ENCODE results near the gene EGFL8. TPM values are rescaled to one million over a fixed set of nuclear protein-coding genes. Genes with fewer than 3 reads are reported as not detected.
A peak's percentile ranks its signal among the peaks of the same experiment; 100 is the strongest.
"Not testable (repeated sequence)": the region's sequence is repeated elsewhere in the genome, so short reads cannot be mapped to it uniquely, and the experiment has no call there.

Gene EGFL8
- polyA plus RNA-seq, 1 donor: 29.1 TPM

DNA sequence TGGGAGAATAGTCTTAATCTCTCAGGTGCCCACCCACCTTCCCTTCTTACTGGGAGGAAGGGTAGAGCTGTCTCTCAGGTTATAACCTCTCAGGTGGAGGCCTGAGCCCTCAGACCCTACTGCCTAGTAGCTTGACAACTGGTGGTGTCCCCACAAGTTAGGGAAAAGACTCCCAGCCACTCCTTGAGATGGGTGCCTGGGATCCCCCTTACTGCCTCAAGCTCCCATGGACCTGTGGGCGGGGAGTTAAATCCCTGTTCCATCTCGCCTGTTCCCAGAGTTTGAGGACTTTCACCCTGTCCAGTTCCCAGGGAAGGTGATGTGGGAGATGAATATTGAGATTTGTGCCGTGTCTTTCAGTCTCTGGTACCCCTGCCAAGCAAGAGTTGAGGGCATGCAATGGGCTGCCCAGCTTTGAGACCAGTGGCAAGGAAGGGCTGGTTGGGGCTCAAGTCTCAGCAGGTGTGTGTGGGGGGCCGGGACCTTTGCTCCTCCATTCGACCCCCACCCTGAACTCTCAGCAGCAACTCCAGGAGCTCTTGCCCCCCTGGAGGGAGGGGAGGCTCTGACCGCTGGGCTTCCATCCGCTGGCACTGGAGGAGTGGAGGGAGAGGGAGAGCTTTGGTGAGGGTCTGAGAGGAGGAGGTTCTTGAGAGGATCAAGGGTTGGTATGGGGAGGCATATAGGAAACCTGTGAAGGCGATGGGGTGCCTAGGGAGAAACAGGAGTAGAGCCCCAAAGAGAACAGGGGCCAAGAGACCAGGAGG is 26.7 kb downstream of the EGFL8 start:
- Histone ChIP-seq H3K36me3 (ENCODE audit: control insufficient read depth, insufficient read depth, low read length) (peaks cover 21% of the 10 kb centered on the region), H3K9me3 (ENCODE audit: control insufficient read depth, low read depth, low read length) (no peaks in the 10 kb centered on the region), H3K4me3 (ENCODE audit: low read length) (peak overlapping the region; percentile 88), H3K27me3 (ENCODE audit: control insufficient read depth, insufficient read depth, low read length) (no peaks in the 10 kb centered on the region), H3K4me1 (ENCODE audit: control insufficient read depth, insufficient read depth, low read length) (peaks cover 37% of the 10 kb centered on the region), H3K27ac (ENCODE audit: low read length) (peak overlapping the region; percentile 99)
- DNase-seq: peak in 1 of 2 donors; percentile 64
- WGBS (ENCODE audit: insufficient coverage, low lambda C conversion rate): 40% methylated on average over 1 of the region's 8 CpGs

DNA sequence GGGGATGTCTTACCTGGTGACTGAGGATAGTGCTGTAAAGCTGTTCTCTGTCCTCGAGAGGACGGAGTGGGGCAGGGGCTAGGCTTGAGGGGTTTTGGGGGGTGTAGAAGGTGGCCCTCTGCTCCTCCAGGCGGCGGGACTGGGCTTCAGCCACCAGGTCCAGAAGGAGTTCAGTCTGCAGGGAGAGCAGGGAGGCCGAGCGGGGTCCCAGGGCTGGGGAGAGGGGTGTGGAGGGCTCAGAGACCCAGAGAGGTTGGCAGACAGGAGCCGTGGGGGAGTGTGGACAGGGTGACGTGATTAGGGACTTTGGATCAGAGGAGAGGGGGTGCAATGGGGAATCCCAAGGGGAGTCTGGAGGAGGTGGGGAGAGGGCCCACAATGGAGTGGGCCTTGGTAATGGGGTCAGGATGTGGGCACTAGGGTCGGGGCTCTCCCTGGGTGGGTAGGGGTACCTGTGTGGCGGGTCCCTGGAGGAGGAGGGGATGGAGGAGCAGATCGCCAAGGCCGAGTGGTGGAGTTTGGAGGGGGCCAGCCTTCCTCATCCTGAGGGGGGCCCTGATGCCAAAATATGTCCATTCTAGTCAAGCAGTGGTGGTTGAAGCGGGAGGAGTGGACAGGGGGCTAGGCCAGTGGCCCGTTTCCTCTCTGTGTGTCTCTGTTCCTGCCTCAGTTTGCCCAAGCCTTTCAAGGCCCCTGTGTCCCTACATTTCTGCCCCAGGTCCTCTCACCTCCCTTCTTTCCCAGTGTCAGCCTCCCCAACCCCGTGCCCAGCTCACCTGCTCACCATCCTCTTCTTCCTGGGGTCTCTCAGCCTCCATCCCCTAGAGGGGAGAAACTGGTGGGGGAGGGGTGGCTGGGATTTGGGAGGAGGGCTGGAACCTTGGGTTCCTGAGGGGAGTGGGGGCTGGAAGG is 27.6 kb downstream of the EGFL8 start:
- Histone ChIP-seq H3K4me1 (ENCODE audit: control insufficient read depth, insufficient read depth, low read length) (peaks cover 41% of the 10 kb centered on the region), H3K36me3 (ENCODE audit: control insufficient read depth, insufficient read depth, low read length) (peaks cover 12% of the 10 kb centered on the region), H3K4me3 (ENCODE audit: low read length) (peak overlapping the region; percentile 88), H3K27me3 (ENCODE audit: control insufficient read depth, insufficient read depth, low read length) (no peaks in the 10 kb centered on the region), H3K27ac (ENCODE audit: low read length) (peak overlapping the region; percentile 99), H3K9me3 (ENCODE audit: control insufficient read depth, low read depth, low read length) (no peaks in the 10 kb centered on the region)
- no CpG with 5 or more reads among the region's 15 CpGs for WGBS (ENCODE audit: insufficient coverage, low lambda C conversion rate)
- peak in 1 of 2 donors; percentile 34 for DNase-seq

DNA sequence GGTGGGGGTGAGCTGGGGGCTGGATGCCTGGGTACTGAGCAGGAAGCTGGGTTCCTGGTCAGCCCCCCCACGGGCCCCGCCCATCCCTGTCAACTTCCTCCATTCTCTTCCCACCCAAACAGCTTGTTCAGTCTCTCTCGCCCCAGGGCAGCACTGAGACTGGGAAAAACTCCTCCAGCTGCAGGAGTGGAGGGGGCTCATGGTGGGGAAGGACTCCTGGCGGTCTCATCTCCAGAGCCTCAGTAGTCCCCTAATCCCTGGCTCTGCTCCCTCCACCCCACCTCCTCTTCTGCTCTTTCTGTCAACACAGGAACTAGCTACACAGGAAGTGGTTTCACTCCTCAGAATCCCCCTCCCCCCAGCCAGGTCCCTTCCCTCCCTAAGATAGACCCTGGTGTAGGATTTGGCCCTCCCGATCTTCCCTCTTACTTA is 28.2 kb downstream of the EGFL8 start, which contains the start of gene GPSM3:
Gene GPSM3 (minus strand): TSS at position 36 of the 432 bp plus-strand sequence. CDS start 130 bp downstream, outside the sequence.
- peak; percentile 38 to 69 for DNase-seq
- Histone ChIP-seq H3K27ac (ENCODE audit: low read length) (peak within 1 kb of the TSS; percentile 99), H3K4me1 (ENCODE audit: control insufficient read depth, insufficient read depth, low read length) (peaks cover 39% of the 10 kb centered on the region), H3K27me3 (ENCODE audit: control insufficient read depth, insufficient read depth, low read length) (no peaks in the 10 kb centered on the region), H3K4me3 (ENCODE audit: low read length) (peak within 1 kb of the TSS; percentile 88), H3K9me3 (ENCODE audit: control insufficient read depth, low read depth, low read length) (no peaks in the 10 kb centered on the region), H3K36me3 (ENCODE audit: control insufficient read depth, insufficient read depth, low read length) (peaks cover 6% of the 10 kb centered on the region)
- no CpG with 5 or more reads among the region's 5 CpGs for WGBS (ENCODE audit: insufficient coverage, low lambda C conversion rate)

- not testable (repeated sequence) for H3K27me3 ChIP-seq (ENCODE audit: control insufficient read depth, insufficient read depth, low read length); DNase-seq; H3K9me3 ChIP-seq (ENCODE audit: control insufficient read depth, low read depth, low read length); H3K4me3 ChIP-seq (ENCODE audit: low read length); H3K36me3 ChIP-seq (ENCODE audit: control insufficient read depth, insufficient read depth, low read length)
- 91% methylated on average over 4 of the region's 13 CpGs for WGBS (ENCODE audit: insufficient coverage, low lambda C conversion rate)
- Histone ChIP-seq H3K27ac (ENCODE audit: low read length) (peak overlapping the region; percentile 99), H3K4me1 (ENCODE audit: control insufficient read depth, insufficient read depth, low read length) (peaks cover 39% of the 10 kb centered on the region)
Observed at GRCh38 chr6:32193096-32193495, 28.7 kb downstream of the EGFL8 start.

DNA sequence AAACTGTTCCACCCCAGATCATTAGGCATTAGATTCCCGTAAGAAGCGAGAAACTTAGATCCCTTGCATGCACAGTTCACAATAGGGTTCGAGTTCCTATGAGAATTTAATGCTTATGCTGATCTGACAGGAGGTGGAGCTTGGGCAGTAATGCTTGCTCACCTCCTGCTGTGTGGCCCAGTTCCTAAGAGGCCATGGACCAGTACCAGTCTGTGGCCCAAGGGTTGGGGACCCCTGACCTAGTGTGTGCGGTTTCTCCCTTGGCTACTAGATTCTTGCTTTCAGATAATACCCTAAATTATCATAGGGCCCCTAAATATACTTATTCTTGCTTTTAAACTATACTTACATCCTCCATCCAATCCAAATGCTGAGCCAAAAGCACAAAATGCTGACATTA is 30.0 kb downstream of the EGFL8 start:
- H3K4me3 ChIP-seq (ENCODE audit: low read length): no peak overlapping the region
- H3K36me3 ChIP-seq (ENCODE audit: control insufficient read depth, insufficient read depth, low read length): no peaks in the 10 kb centered on the region
- peaks cover 39% of the 10 kb centered on the region for H3K4me1 ChIP-seq (ENCODE audit: control insufficient read depth, insufficient read depth, low read length)
- H3K9me3 ChIP-seq (ENCODE audit: control insufficient read depth, low read depth, low read length): no peaks in the 10 kb centered on the region
- H3K27ac ChIP-seq (ENCODE audit: low read length): peak overlapping the region; percentile 85
- WGBS (ENCODE audit: insufficient coverage, low lambda C conversion rate): no CpG with 5 or more reads among the region's 4 CpGs
- no peaks in the 10 kb centered on the region for H3K27me3 ChIP-seq (ENCODE audit: control insufficient read depth, insufficient read depth, low read length)
- DNase-seq: no peak

DNA sequence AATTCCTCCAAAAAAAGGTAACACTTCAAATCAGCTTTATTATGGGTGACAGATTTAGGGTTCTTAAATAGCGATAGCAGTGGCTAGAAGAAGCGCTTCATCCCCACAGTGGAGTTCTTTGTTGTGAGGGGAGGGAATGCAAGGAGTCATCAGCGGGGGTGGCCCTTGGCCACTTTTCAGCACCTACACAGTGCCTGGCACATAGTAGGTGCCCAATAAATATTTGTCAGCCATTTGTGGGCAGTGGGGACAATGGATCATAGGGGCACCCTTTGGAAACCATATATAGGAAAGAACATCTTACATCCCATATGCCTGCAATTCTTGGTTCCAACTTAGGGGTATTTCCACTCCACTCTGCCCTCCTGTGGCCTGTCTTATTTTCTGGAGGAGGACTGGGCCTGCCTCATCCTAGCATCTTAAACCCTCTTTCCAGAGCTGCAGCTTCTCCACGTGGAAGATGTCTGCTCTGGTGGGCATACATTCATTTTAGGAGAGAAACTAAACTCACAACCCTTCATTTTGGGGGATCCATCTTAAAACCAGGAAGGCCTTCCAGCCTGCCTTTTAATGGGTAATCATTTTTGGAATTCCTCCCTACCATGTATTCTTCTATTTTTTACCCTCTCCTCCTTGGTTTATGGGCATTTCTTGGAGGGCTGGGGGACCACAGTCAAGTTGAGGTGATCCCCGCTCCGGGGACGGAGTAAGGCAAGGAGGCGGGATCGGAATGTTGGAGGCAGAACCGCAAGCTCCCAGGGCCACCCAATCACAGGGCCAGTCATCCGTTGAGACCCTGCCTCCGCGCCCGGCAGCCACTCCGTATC is 30.6 kb downstream of the EGFL8 start:
- H3K36me3 ChIP-seq (ENCODE audit: control insufficient read depth, insufficient read depth, low read length): no peaks in the 10 kb centered on the region
- H3K27me3 ChIP-seq (ENCODE audit: control insufficient read depth, insufficient read depth, low read length): no peaks in the 10 kb centered on the region
- H3K27ac ChIP-seq (ENCODE audit: low read length): peak overlapping the region; percentile 85
- H3K4me1 ChIP-seq (ENCODE audit: control insufficient read depth, insufficient read depth, low read length): peaks cover 39% of the 10 kb centered on the region
- no peaks in the 10 kb centered on the region for H3K9me3 ChIP-seq (ENCODE audit: control insufficient read depth, low read depth, low read length)
- DNase-seq: peak in 1 of 2 donors; percentile 67
- H3K4me3 ChIP-seq (ENCODE audit: low read length): peak overlapping the region; percentile 40
- no CpG with 5 or more reads among the region's 15 CpGs for WGBS (ENCODE audit: insufficient coverage, low lambda C conversion rate)

GRCh38 chr6:32195652-32195901 is 31.2 kb downstream of the EGFL8 start:
- Histone ChIP-seq H3K27ac (ENCODE audit: low read length) (peak overlapping the region; percentile 100), H3K36me3 (ENCODE audit: control insufficient read depth, insufficient read depth, low read length) (no peaks in the 10 kb centered on the region), H3K9me3 (ENCODE audit: control insufficient read depth, low read depth, low read length) (no peaks in the 10 kb centered on the region), H3K4me3 (ENCODE audit: low read length) (peak overlapping the region; percentile 99), H3K4me1 (ENCODE audit: control insufficient read depth, insufficient read depth, low read length) (peaks cover 37% of the 10 kb centered on the region), H3K27me3 (ENCODE audit: control insufficient read depth, insufficient read depth, low read length) (no peaks in the 10 kb centered on the region)
- no CpG with 5 or more reads among the region's 25 CpGs for WGBS (ENCODE audit: insufficient coverage, low lambda C conversion rate)
- peak; percentile 100 for DNase-seq

GRCh38 chr6:32195902-32196681 is 31.7 kb downstream of the EGFL8 start:
- no CpG with 5 or more reads among the region's 58 CpGs for WGBS (ENCODE audit: insufficient coverage, low lambda C conversion rate)
- Histone ChIP-seq H3K4me3 (ENCODE audit: low read length) (peak overlapping the region; percentile 99), H3K27me3 (ENCODE audit: control insufficient read depth, insufficient read depth, low read length) (no peaks in the 10 kb centered on the region), H3K27ac (ENCODE audit: low read length) (peak overlapping the region; percentile 100), H3K36me3 (ENCODE audit: control insufficient read depth, insufficient read depth, low read length) (no peaks in the 10 kb centered on the region), H3K9me3 (ENCODE audit: control insufficient read depth, low read depth, low read length) (no peaks in the 10 kb centered on the region), H3K4me1 (ENCODE audit: control insufficient read depth, insufficient read depth, low read length) (peaks cover 33% of the 10 kb centered on the region)
- DNase-seq: peak; percentile 91 to 92

GRCh38 chr6:32196682-32197616 is 32.6 kb downstream of the EGFL8 start:
- H3K4me3 ChIP-seq (ENCODE audit: low read length): peak overlapping the region; percentile 99
- no peaks in the 10 kb centered on the region for H3K27me3 ChIP-seq (ENCODE audit: control insufficient read depth, insufficient read depth, low read length)
- peaks cover 25% of the 10 kb centered on the region for H3K4me1 ChIP-seq (ENCODE audit: control insufficient read depth, insufficient read depth, low read length)
- H3K9me3 ChIP-seq (ENCODE audit: control insufficient read depth, low read depth, low read length): no peaks in the 10 kb centered on the region
- no peaks in the 10 kb centered on the region for H3K36me3 ChIP-seq (ENCODE audit: control insufficient read depth, insufficient read depth, low read length)
- peak in 1 of 2 donors; percentile 61 for DNase-seq
- no CpG with 5 or more reads among the region's 28 CpGs for WGBS (ENCODE audit: insufficient coverage, low lambda C conversion rate)
- H3K27ac ChIP-seq (ENCODE audit: low read length): peak overlapping the region; percentile 100
